HepG2 (cell line): ENCODE results near the gene TYROBP. TPM values are rescaled to one million over a fixed set of nuclear protein-coding genes. Genes with fewer than 3 reads are reported as not detected.
A peak's percentile ranks its signal among the peaks of the same experiment; 100 is the strongest.

Experiments used
- ATAC-seq: fragments of 200-7000 bp; cut with Tn5 transposase; 3 replicates; pipeline ENCODE4 v1.9.1; 2020; ENCODE audit warnings: mild to moderate bottlenecking, moderate library complexity
- BruUV-seq: library from RNA; stranded (reverse); fragments of 400-500 nt; replicated peaks from 2 replicates; lab custom pipeline; 2021; lab: Mats Ljungman, UMichigan
- CTCF ChIA-PET: fragments of 300-600 bp; formaldehyde crosslinking; extraction: SDS; loops from one replicate; lab custom pipeline; 2021; ENCODE audit warnings: low total read pairs, inconsistent platforms, low intra/inter-chr PET ratio; lab: Yijun Ruan, JAX
- POLR2A ChIA-PET: fragments of 350-600 bp; sonication (Branson Sonifier 250); formaldehyde crosslinking; loops from one replicate; lab custom pipeline; 2020; ENCODE audit warnings: antibody characterized with exemption, inconsistent platforms; lab: Yijun Ruan, JAX
- DNase-seq: peaks from one replicate; pipeline ENCODE4 v3.0.0-alpha.2; 2015; ENCODE audit warnings: low spot score
- FAIRE-seq: peaks from 3 replicates; lab custom pipeline; 2011; peaks lifted over from hg19 to GRCh38; lab: Jason Lieb, UNC
- H2AFZ ChIP-seq: one replicate; pipeline ENCODE4 v1.6.1; 2011; ENCODE audit warnings: low read length, inconsistent platforms
- H3K27ac ChIP-seq: fragments of 300-600 bp; 3 replicates; pipeline ENCODE4 v1.8.0; 2011; ENCODE audit warnings: mixed run types, mild to moderate bottlenecking, mixed read lengths, low read length, inconsistent platforms; ENCODE audit not compliant: insufficient read depth; ENCODE audit errors: extremely low read length
- H3K27me3 ChIP-seq, 2 experiments: fragments of 200-600 bp in 1 of 2; 2 replicates in 1 of 2; 3 replicates in 1 of 2; pipeline versions ENCODE4 v1.6.0 to v1.8.0; 2011; ENCODE audit warnings: low read length in 2 of 2, mild to moderate bottlenecking in 2 of 2, moderate library complexity in 2 of 2, inconsistent platforms in 1 of 2; ENCODE audit not compliant: insufficient read depth in 2 of 2, control insufficient read depth in 1 of 2
- H3K36me3 ChIP-seq, 2 experiments: fragments of 200-600 bp in 1 of 2; replicated peaks in 1 of 2; 2 replicates in 1 of 2; 3 replicates in 1 of 2; pipeline versions ENCODE4 v1.5.1 to v1.8.0; 2011; ENCODE audit warnings: low read length in 2 of 2, inconsistent platforms in 1 of 2; ENCODE audit not compliant: insufficient read depth in 2 of 2, control insufficient read depth in 1 of 2
- H3K4me1 ChIP-seq: 2 replicates; pipeline ENCODE4 v1.5.1; 2012; ENCODE audit warnings: low read length, inconsistent platforms; ENCODE audit not compliant: insufficient read depth
- H3K4me2 ChIP-seq: 2 replicates; pipeline ENCODE4 v1.6.0; 2011; ENCODE audit warnings: low read depth, low read length, inconsistent platforms
- H3K4me3 ChIP-seq, 3 experiments: fragments of 200-600 bp in 1 of 3; sonication (generic), shearing (Covaris generic) in 1 of 3; replicated peaks in 1 of 3; 2 replicates each; pipeline ENCODE4 v1.5.1; 2011 to 2016; ENCODE audit warnings: low read length in 3 of 3, inconsistent platforms in 2 of 3, low read depth in 2 of 3, mild to moderate bottlenecking in 2 of 3, control low read depth in 1 of 3, mixed read lengths in 1 of 3; ENCODE audit not compliant: insufficient read depth in 1 of 3
- H3K79me2 ChIP-seq: one replicate; pipeline ENCODE4 v1.6.1; 2011; ENCODE audit warnings: low read length, inconsistent platforms; ENCODE audit not compliant: insufficient read depth
- H3K9ac ChIP-seq: 2 replicates; pipeline ENCODE4 v1.6.0; 2011; ENCODE audit warnings: mild to moderate bottlenecking, low read depth, low read length, inconsistent platforms; ENCODE audit not compliant: insufficient read depth
- H3K9me3 ChIP-seq: 2 replicates; pipeline ENCODE4 v1.5.1; 2012; ENCODE audit warnings: mild to moderate bottlenecking, low read length
- H4K20me1 ChIP-seq: 2 replicates; pipeline ENCODE4 v1.6.0; 2011; ENCODE audit warnings: inconsistent platforms, mild to moderate bottlenecking, low read length, moderate library complexity; ENCODE audit not compliant: insufficient read depth
- MTA1 ChIP-seq: sonication (generic); formaldehyde crosslinking; IDR thresholded peaks from 2 replicates; pipeline ENCODE4 v1.4.0; 2020; ENCODE audit warnings: missing genetic modification reagents, mild to moderate bottlenecking, borderline replicate concordance
- NFYB ChIP-seq: sonication (generic); formaldehyde crosslinking; IDR thresholded peaks from 2 replicates; pipeline ENCODE4 v1.4.0; 2020; ENCODE audit warnings: missing genetic modification reagents
- POGK ChIP-seq: sonication (generic); formaldehyde crosslinking; conservative IDR thresholded peaks from 2 replicates; pipeline ENCODE4 v1.8.0; 2022; ENCODE audit warnings: mild to moderate bottlenecking, moderate library complexity, missing genetic modification reagents
- ZFX ChIP-seq: sonication (generic); formaldehyde crosslinking; IDR thresholded peaks from 2 replicates; pipeline ENCODE4 v1.4.0; 2020; ENCODE audit warnings: mild to moderate bottlenecking, low read depth, missing genetic modification reagents, moderate library complexity
- ZNF563 ChIP-seq: sonication (generic); formaldehyde crosslinking; IDR thresholded peaks from 2 replicates; pipeline ENCODE4 v1.8.0; 2022; ENCODE audit warnings: mild to moderate bottlenecking, moderate library complexity, missing genetic modification reagents
- WGBS: methylation state at CpG from one replicate; pipeline ENCODE4 v1.1.6; 2017; ENCODE audit warnings: low lambda C conversion rate; 5-methylcytosine and 5-hydroxymethylcytosine counted together
- in situ Hi-C: cut with HindIII; loops from 2 replicates; pipeline ENCODE4 v1.10.0; 2017; ENCODE audit warnings: low pct_unique_long_range_greater_than_20kb; ENCODE audit not compliant: extremely low pct_ligation_motif_present
- intact Hi-C: fragments of 100-400 bp; cut with micrococcal nuclease; formaldehyde crosslinking; loops from one replicate; pipeline ENCODE4 v1.10.0; 2022; ENCODE audit not compliant: unreplicated experiment
- polyA plus RNA-seq, 8 experiments: library from polyadenylated mRNA; depleted of rRNA in 3 of 8; stranded (reverse) in 7 of 8; unstranded in 1 of 8; fragments of >200 nt; fragmentation: Illumina TruSeq in 4 of 8; extraction: Trizol in 4 of 8; gene quantifications; 2 replicates each; pipeline versions ENCODE4 v1.2.1 to v1.2.3, GENCODE V29; 2011 to 2016; ENCODE audit warnings: low read depth in 4 of 8, missing spikeins in 1 of 8, mixed read lengths in 1 of 8; ENCODE audit not compliant: insufficient read depth in 1 of 8
- total RNA-seq, 5 experiments: library from RNA; depleted of rRNA; stranded (reverse); fragments of >200 nt; fragmentation: Illumina TruSeq; extraction: Trizol; gene quantifications; 2 replicates each; pipeline ENCODE4 v1.2.3, GENCODE V29; 2016; ENCODE audit warnings: low read depth in 1 of 5

The TYROBP gene
- total and polyA plus RNA-seq, 2 of the 13 experiments (the other 11 are each of a cell fraction or from before 2014, with no cell fraction given): not detected

GRCh38 chr19:35868823-35869326 lies 39.2 kb downstream of the TYROBP start:
- in situ Hi-C loops: no loop called here
- Histone ChIP-seq H3K9me3 (no peaks in the 10 kb centered on the region), H2AFZ (no peak overlapping the region), H3K9ac (no peak overlapping the region), H3K4me2 (peak overlapping the region; percentile 61), H3K36me3 (no peaks in the 10 kb centered on the region), H3K79me2 (no peaks in the 10 kb centered on the region), H3K27ac (no peak overlapping the region), H3K4me3 (peak overlapping the region; percentile 43 to 52 (median 47); a peak in 4 of 6 replicates), H3K4me1 (peaks cover 16% of the 10 kb centered on the region), H3K27me3 (no peaks in the 10 kb centered on the region; a peak in 2 of 5 replicates), H4K20me1 (no peaks in the 10 kb centered on the region)
- intact Hi-C loops: no loop called here
- BruUV-seq: no TSS peak
- ChIA-PET CTCF (no interaction called here), POLR2A (no interaction called here)
- TF ChIP-seq NFYB: no peak
- TF ChIP-seq MTA1 (CRISPR knock-in tag): 0 out of 2 replicates have a peak, but pooled peaks have one; percentile 7
- 0 out of 2 replicates have a peak, but pooled peaks have one; percentile 15 for TF ChIP-seq ZFX
- TF ChIP-seq ZNF563 (CRISPR knock-in tag): 0 out of 2 replicates have a peak, but pooled peaks have one; percentile 15
- no peak for TF ChIP-seq POGK (CRISPR knock-in tag)
- FAIRE-seq (no peak), DNase-seq (no peak), ATAC-seq (peak; percentile 13; the same call in 2 of the 3 replicates)
- 0% methylated on average over 4 of the region's 15 CpGs for WGBS
